GM19239 (cell line): ENCODE measurements around the gene MYO10.
"Not testable (repeated sequence)": the region's sequence is repeated elsewhere in the genome, so short reads cannot be mapped to it uniquely, and the experiment has no call there.

ENCODE experiments used
- DNase-seq: peaks from one replicate; pipeline ENCODE4 v3.0.0; 2011; ENCODE audit warnings: low spot score; ENCODE audit not compliant: insufficient read length
- FAIRE-seq: peaks from 2 replicates; lab custom pipeline; 2011; peaks lifted over from hg19 to GRCh38; lab: Jason Lieb, UNC

MYO10 gene

DNA sequence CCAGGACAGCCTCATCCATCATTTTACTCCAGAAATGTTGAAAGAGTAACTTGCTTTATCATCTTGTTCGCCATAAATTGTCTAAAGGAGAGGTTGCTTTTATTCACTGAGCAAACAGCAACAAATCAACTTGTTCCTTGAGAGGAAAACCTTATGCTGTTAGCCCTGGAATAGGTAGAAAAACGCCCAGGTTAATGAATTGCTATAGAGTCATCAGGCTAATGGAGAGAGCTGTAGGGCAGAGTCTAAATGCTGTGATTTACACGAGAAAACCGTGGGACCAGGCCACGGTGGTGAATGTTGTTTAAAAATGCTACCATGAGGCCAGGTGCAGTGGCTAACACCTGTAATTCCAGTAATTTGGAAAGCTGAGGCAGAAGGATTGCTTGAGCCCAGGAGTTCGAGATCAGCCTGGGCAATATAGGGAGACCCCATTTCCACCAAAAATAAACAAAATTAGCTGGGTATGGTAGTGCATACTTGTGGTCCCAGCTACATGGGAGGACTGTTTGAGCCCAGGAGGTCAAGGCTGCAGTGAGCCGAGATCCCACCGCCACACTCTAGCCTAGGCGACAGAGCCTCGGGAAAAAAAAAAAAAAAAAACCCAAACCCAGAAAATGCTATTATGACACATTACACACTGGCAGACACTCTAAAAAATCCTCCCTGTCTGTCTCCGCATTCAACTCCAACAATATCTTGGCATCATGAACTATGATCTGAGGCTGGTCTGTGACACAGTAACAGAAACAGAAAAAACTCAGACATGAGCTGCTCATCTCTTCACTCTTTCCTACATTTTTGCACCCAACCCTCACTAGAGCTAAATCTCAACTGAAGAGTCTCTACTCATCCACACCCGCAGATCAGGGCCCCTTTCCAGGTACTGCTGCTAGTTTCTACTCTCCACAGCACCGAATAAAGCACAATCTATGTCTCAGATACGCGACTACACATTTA, 200.7 kb downstream of the MYO10 start:
- FAIRE-seq, result no peak
- DNase-seq, result no peak

GRCh38 chr5:16733331-16734006, 202.6 kb downstream of the MYO10 start:
- FAIRE-seq (no peak), DNase-seq (no peak)

DNA sequence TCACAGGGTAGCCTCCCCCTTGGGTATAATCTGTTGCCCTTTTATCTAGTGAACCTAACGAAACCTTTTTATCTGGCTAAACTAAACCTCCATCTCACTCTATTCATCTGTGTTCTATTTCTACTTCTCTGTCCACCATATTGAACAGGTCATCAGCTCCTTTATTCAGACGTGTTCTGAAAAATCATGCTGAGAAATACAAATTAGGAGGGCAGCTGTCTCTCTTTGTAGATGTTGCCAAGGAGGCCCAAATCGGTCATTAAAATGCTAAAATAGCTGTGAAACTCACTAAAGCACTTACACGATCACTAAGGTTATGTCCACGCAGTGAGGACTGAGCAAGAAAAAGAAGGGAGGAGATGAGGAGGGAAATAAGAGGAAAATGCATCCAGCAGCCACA, 203.7 kb downstream of the MYO10 start:
- DNase-seq, result no peak
- no peak for FAIRE-seq

GRCh38 chr5:16727755-16728325, 208.2 kb downstream of the MYO10 start:
- DNase-seq, result no peak
- no peak for FAIRE-seq

DNA sequence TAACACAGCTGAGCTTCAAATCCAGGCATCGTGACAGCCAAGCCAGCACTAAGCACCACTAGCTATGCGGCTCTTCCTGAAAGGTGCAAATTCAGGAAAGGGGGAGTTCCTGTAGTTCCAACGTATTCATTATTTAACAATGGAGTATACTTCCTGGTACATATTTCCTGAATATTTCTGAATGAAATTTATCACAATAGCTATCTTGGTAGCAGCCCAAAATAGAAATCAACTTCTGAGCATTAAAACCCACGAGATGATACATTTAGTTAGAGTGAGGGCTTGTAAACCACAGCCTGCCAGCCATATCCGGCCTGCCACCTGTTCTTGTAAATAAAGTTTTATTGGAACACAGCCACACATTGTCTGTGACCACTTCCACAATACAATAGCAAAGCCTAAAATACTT, 209.5 kb downstream of the MYO10 start:
- DNase-seq (no peak), FAIRE-seq (no peak)

GRCh38 chr5:16725575-16725974, 210.5 kb downstream of the MYO10 start:
- DNase-seq (no peak), FAIRE-seq (no peak)

DNA sequence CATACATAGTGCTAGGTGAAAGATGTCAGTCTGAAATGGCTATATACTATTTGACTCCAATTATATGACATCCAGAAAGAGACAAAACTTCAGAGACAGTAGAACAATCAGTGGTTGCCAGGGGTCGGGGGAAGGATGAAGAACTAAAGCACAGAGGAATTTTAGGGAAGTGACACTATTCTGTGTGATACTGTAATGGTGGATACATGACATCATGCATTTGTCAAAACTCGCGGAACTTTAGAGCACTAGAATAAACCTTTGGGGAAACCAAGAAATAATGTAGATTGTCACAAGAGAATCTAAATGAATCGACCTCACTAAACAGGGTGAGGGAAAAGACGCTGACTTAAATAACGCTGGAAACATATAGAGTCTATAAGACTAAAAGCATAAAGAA, 212.3 kb downstream of the MYO10 start:
- no peak for DNase-seq
- FAIRE-seq, result no peak

DNA sequence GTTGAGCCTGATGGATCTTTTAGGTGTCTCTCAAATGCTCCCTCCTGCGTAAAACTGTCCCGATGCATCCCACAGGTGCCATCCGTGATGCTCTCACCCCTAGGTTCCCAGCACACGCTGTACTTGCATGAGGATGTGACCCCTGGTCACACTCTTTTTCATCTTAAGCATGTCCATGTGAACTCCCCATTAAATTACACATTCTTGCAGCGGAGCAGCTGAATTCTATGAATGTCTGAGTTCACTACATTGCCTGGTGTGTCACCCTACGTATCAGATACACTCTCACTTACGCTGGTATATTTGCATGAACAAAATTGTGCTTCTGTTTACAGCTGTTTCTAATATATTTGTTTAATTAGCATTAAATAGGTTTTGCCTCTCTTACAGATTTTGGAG, 214.0 kb downstream of the MYO10 start:
- FAIRE-seq (no peak), DNase-seq (no peak)

- DNase-seq (no peak), FAIRE-seq (no peak)
Observed at GRCh38 chr5:16721151-16722096, 214.7 kb downstream of the MYO10 start.

- not testable (repeated sequence) for FAIRE-seq, DNase-seq
Observed at GRCh38 chr5:16718036-16718435, 218.1 kb downstream of the MYO10 start.

GRCh38 chr5:16713386-16713928, 222.6 kb downstream of the MYO10 start:
- FAIRE-seq (no peak), DNase-seq (no peak)

GRCh38 chr5:16712620-16713019, 223.5 kb downstream of the MYO10 start:
- FAIRE-seq (no peak), DNase-seq (no peak)

DNA sequence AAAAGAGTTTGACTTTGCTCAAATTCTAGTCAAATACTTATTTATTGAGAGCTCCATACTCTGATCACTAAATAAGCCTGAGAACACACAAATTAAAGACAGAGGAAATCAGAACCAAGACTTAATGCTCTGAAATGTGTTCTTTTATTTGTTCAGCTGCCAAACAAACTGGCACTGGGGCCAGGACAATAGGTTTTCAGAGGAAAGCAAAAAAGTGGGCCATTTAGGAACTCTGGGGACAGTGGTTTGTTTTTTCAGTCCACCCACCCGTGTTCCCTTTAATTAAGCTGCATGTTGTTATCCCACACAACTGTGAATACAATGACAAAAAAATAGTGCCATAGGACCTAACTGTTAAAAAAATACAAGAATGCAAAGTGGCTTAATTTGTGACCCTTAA, 223.9 kb downstream of the MYO10 start:
- FAIRE-seq (no peak), DNase-seq (no peak)

DNA sequence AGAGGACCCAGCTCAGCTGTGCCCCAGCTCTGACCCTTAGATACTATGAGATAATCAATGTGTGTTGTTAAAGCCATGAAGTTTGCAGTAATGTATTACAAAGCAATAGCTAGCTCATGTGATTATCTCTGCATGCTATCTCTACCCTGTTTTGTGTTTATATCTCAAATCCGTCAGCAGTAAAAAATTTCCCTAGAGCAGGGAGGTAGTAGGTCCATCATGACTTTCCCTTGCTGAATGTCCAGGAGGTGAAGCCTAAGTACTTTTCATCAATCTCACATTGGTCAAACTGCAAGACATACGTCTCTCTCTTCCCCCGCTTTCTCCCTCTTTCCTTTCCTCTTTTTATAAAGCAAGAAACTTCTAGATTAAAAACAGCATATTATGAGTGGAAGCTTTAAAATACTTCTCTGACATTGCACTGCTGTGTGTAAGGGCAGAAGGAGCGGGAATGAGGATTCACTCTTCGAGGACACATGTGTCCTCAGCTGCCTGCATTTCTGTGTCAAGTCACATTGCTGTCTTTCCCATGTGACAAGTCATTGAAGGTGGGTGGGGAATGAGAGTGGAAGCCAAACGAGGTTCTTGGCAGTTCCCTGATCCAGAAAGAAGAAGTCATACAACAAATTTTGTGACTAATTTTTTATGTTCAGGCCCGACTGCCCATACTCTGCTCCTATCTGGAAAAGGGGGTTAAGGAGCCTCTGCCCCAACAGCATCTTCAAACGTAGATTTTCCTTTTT, 226.2 kb downstream of the MYO10 start:
- no peak for DNase-seq
- no peak for FAIRE-seq

- no peak for DNase-seq
- no peak for FAIRE-seq
Observed at GRCh38 chr5:16707869-16708192, 228.3 kb downstream of the MYO10 start.

- DNase-seq, result no peak
- FAIRE-seq, result no peak
Observed at GRCh38 chr5:16707168-16707868, 228.8 kb downstream of the MYO10 start.

DNA sequence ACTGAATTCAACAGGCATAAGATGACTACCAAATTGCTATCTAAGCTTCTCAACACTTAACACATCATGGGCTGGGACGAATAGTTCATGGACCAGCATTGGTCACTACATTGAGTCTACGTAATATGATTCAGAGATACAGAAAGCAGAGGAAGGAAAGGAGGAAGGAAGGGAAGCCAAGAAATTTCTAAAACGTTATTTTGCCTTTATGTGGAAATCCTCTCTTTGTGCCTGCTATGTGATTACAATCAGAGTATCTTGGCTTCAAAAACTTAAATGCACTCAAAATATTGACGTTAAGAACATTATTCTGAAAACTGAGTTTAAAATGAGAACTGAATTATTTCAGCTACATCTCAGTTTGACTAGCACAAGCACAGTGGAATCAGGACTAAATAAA, 231.1 kb downstream of the MYO10 start:
- DNase-seq, result no peak
- no peak for FAIRE-seq

DNA sequence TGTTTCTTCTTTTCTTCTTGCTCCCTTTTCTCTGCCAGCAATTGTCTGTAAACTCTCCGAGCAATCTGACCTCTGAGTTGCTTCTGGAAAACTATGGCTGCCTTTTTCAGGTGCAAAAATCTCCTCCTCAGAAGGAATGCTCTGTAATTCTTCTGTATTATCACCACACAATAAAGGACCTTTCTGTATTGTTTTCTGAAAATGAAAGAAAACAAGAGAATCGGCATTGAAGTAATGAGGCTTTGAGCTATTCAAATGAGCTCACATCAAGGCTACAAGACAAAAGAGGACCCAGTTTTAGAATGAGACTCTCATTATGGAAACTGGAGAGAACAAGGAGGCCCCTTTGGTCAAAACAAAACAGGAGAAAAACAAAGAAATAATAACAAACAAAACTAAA, 233.1 kb downstream of the MYO10 start:
- no peak for DNase-seq
- no peak for FAIRE-seq
